IPS-11a (cell line): ENCODE measurements around the gene KIF21B.

Experiments
- H3K4me3 ChIP-seq: one replicate; pipeline ENCODE4 v1.5.1; 2013; ENCODE audit warnings: low read depth, low read length, control low read depth

KIF21B gene

DNA sequence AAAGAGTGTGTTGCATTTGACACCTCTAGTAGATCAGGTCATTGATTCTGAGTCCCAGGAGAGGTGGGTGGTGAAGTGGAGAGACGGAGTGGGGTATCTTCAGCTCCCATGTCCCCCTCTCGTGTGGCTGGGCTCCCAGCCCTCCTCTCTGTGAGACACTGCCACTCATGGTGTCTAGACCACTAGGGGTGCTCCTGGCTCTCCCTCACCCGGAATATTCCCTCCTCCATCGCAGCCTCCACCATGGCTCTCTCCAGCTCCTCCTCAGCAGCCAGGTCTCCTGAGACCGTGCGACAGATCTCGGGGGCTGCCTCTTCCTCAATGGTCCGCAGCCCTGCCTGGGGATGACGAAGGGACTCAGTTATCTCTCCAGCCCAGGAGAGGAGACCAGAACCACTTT is 20.6 kb upstream of the KIF21B start:
- H3K4me3 ChIP-seq = no peak overlapping the region

- H3K4me3 ChIP-seq = no peak overlapping the region
Observed at GRCh38 chr1:201042779-201043461, 19.4 kb upstream of the KIF21B start.

- H3K4me3 ChIP-seq = no peak overlapping the region
Observed at GRCh38 chr1:201041011-201041410, 17.5 kb upstream of the KIF21B start.

- no peak overlapping the region for H3K4me3 ChIP-seq
Observed at GRCh38 chr1:201039876-201040275, 16.4 kb upstream of the KIF21B start.

DNA sequence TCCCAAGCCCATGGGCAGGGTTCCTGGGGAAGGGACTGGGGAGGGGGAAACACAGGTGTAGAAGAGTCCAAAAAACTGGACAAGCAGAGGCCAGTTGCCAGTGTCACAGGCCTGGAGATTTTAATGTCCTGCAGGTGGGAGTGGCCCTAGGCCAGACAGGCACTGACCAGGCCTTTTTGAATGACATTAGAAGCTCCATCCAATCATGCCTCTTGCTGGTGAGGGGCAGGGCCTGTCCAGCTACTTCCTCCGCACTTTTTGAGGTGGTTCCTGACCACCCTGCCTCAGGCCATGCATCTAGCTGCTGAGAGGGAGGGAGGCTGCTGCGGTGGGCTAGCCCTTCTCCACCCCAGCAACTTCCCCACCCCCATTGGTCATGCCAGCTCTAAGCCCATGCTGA is 15.9 kb upstream of the KIF21B start:
- no peak overlapping the region for H3K4me3 ChIP-seq

DNA sequence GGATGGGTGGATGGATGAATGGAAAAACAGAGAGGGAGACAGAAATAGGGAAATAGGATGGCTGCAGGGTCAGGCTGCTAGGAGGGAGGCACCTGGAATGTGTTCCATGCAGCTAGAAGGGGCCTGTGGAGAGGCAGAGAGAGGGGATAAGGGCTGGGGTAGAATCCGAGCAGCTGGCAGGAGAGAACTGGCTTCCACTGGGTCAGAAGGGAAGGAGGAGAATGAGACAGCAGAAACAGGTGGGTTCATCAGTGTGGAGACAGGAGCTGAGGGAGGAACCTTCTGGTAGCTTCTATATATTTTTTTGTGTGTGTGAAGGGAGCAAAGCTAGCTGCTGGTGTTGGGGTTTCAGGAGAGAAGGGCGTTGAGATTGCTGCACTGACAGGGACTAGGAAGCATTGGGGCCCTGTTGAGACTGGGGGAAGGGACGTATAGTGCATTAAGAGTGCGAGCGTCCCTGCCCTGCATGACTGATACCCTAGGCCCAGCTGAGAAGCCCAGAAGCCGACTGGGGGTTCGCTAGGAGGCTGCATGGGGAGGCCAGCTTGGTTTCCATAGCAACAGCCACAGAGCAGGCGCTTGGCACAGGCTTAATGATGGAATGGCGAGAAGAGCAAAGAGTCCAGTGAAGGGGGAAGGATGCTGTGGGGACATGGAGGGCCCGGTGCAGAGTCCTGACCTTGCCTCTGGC is 14.8 kb upstream of the KIF21B start:
- H3K4me3 ChIP-seq = no peak overlapping the region

DNA sequence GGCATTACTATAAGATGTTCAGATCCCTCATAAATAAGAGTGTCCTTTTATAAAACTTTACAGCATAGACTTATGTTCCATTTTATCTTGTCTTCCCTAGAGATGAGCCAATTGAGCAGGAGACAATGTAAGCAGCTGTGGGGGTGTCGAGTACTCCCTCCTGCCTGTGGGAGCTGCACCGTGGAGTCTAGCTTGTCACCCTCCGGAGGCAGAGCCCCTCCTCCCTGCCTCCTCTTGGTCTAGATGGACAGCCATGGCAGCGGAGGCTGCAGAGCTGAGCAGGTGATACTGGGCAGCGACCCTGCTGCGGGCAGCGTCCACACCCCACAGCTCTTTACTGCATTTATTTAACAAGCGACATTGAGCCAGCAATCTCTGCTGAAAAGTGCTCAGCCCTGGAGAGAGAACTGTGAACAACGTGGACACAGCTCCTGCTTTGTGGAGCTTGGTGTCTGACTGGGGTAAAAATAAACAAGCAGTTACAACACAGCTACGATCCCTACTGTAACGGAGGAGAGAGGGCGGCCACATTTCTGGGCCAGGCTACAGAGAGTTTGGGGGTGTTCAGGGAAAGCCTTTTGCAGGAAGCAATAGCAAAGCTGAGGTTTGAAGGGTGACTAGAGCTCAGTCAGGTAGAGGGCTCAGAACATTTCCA is 12.8 kb upstream of the KIF21B start:
- H3K4me3 ChIP-seq = no peak overlapping the region

GRCh38 chr1:201034671-201035070 is 11.2 kb upstream of the KIF21B start:
- H3K4me3 ChIP-seq = no peak overlapping the region

GRCh38 chr1:201032408-201032807 is 8.9 kb upstream of the KIF21B start:
- H3K4me3 ChIP-seq = no peak overlapping the region

GRCh38 chr1:201028461-201028889 is 5.0 kb upstream of the KIF21B start:
- H3K4me3 ChIP-seq = no peak overlapping the region

DNA sequence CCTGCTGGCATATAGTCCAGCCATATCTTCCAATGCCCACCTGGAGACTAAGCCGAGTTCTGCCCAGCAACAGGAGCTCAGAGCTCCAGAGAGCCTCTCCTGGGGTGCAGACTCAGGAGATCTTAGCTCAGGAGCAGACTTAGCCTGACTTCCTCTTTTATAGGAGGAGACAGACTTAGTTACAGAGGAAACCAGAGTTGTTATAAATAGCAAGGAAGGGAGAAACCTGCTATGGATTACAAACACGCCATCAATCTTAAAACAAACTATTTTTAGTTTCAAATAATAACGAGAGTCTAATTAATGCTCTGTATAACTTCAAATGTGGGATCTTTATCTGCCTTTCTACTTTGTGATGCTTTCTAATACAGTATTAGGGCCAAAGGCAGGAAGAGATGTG is 3.3 kb upstream of the KIF21B start:
- H3K4me3 ChIP-seq = no peak overlapping the region

GRCh38 chr1:201026234-201026633 is 2.7 kb upstream of the KIF21B start:
- no peak overlapping the region for H3K4me3 ChIP-seq

GRCh38 chr1:201025571-201026002 is 2.1 kb upstream of the KIF21B start:
- no peak overlapping the region for H3K4me3 ChIP-seq

- no peak overlapping the region for H3K4me3 ChIP-seq
Observed at GRCh38 chr1:201024625-201024998, 1.1 kb upstream of the KIF21B start.

- no peak overlapping the region for H3K4me3 ChIP-seq
Observed at GRCh38 chr1:201023920-201024624, 558 bp upstream of the KIF21B start.

DNA sequence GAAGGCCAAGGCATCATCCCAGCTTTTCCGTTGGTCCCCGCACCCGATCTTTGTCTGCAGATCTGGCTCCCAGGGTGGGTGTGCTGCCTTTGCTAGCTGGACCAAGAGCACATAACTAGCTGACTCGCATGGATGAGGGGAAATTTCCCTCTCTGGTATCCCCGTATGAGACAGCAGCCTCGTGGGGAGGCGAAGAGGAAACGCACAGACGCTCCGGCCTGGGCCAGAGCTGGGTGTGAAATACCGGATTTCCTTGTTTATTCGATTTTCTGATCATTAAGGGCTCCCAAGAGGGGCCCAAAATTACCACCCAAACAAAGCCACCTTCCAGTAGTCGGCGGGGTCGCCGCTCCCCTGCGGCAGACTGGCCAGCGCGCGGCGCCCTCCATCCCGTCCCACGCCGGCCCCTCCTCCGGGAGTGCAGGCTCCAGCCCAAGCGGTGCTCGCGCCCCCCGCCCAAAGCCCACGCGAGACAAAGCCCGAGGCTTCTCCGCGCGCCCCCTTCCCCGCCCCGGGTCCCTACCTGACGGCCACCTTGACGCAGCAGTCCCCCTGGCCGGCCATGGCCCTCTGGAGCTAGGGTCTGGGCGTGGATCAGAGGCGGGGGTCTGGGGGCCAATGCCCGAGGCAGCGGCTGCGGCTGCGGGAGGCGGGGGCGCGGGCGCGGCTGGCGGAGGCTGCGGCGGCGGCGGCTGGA is 546 bp downstream of the KIF21B start:
- peak overlapping the region; percentile 47 for H3K4me3 ChIP-seq

DNA sequence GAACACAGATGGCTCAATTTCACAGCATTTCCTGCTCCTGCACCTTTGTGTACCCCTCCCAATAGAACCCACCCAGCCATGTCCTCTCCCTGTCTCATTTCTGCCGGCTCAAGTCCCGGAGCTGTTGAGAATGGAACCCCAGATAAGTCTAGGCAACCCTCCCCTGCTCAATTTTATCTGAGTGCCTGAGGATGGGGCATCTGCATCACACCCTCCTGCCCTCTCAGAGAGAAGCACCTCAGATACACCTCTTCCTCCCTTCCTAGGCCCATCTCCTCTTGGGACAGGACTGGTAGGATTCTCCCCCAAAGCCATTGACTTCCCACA is 1.1 kb downstream of the KIF21B start:
- H3K4me3 ChIP-seq = peak overlapping the region; percentile 47

DNA sequence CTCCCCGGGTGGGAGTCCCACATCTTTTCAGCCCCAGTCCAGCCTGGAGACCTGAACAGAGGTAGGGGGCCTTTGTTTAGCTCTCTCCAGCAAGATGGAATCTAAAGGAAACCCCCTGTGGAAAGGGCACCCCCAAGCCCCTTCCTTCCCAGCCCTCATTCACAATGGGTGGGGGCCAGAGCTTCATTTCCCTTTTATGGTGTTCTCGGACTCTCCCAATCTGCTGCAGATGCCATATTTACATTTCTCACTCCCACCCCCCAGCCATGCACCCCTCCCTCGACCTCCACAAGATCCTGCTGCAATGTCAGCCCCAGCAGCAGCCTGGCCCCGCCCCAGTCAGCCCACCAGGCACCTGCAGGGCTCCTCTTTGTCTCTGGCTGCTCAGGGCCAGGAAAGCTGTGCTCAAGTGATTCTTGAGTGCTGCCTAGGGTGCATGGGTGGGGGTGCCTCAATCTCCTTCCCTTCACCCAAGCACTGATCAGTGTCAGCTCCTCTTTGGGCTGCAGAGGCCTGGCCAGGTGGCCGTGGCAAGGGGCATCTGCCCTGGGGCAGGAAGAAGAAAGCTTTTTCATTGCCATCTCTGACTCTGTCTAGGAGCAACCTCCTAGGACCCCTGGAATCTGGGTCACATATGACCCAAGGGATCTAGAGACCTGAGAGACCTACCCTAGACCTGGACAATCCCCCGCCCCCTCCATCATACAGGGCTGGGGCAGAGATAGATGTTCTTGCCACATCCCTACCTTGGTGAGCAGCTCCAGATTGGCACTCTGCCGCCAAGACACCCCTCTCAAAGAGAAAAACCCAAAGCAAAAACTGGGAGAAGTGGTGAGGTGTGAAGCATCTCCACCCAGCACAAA is 1.7 kb downstream of the KIF21B start:
- H3K4me3 ChIP-seq = no peak overlapping the region

GRCh38 chr1:201020721-201021629 is 2.5 kb downstream of the KIF21B start:
- no peak overlapping the region for H3K4me3 ChIP-seq
